Activated CD8-positive, alpha-beta memory T cell treated with anti-CD3 and anti-CD28 coated beads for 4 hours (primary cell): ENCODE results near the gene PLIN1.

Experiments used
- DNase-seq, 2 donors: peaks; one replicate each; pipeline ENCODE4 v3.0.0-alpha.2; 2020; ENCODE audit warnings: low read depth in 2 of 2

The PLIN1 gene

DNA sequence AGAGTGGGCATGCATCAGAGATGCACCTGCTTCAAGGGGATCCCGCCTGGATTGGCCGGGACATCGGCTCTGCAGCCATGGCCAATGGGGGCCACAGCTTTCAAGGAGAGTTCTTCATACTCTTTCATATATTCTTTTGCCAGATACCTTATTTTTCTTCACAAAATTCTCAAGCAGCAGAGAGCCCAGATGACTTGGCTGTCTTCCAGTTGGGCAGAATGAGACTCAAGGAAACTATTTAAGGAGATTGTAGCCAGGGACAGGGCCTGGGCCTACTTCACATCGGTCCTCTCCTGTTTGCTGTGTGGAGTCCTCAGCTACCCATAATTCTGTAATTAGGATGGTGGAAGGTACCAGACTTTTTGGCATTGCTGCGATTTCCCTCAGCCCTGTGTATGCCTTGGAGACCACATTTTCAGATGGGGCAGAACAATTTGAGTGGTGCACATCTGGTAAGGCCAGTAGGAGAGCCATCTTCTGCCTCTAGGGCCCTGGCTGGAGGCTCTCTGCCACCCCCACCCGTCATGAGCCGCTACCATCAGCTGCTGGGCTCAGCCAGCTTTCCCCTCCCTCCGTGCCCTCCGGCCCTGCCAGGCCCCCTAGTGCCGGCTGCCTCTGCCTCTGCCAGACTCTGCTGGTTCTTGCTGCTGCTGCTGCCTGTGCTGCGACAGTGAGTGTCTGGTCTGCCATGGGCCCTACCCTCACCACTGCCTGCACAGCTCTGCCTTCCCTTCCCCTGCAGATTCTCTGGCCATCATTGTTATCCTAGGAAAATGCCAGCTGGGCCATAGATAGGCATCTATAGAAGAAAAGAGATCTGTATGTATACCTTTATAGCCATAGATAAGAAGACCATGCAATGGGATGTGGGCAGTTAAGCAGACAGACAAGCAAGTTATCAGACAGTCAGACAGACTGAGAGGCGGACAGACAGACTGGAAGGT lies 6.7 kb downstream of the PLIN1 start:
- DNase-seq, result no peak

DNA sequence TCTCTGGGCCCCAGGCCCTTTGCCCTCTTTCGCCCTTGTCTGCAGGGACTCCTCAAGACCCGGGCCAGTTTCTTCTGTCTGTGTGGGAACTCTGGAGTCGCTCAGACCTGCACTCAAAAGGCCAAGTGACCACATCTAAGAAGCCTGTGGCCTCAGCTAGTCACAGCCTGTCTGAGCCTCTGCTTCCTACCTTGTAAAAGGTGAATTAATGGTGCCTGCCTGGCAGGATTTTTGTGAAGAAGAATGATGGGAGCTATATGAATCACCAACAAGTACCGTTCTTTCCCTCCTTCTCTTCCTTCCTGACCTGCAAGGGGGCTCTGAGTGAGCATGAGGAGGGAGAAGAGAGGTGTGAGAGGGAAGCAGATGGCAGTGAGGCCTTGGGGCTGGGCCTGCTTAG lies 7.5 kb downstream of the PLIN1 start:
- DNase-seq, result no peak

DNA sequence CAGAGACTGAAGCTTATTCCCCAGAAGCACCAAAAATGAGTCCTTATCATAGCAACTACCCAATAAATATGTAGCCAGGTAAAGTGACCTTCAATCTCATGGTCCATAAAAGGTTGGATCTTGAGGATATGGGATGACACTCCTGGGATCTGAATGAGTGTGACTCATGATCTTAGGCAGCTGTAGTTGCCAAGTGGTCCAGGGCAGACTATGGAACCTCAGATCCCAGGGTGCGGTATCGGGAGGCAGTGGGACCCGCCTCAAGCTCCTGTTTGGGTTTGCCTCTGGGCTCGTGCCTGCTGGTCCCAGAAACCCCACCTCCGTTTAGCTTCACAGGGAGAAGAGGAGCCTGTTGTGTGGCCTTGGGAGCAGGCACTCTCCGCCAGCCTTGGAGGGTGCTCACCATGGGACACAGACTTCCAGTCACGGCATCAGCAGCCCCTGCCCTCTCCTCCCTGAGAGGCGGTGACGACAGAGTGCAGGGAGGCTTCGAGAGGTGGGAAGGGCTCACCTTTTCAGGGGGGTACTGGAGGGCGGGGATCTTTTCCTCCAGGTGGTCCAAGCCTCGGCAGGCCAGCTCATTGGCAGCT lies 8.1 kb downstream of the PLIN1 start:
- no peak for DNase-seq

DNA sequence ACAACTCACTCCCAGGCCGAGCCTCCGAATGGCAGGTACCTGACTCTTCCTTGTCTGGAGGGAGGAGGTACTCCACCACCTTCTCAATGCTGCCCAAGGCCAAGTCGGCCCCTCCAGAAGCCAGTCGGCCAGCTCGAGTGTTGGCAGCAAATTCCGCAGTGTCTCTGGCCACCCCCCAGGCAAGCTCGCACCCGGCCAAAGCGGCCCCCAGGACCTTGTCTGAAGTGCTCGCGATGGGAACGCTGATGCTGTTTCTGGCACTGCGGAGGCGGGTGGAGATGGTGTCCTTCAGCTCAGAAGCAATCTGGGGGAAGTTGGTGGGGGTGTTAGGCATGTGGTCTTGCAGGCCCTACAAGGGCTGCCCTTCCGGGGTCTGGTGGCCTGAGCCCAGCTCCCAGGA lies 9.2 kb downstream of the PLIN1 start:
- no peak for DNase-seq

DNA sequence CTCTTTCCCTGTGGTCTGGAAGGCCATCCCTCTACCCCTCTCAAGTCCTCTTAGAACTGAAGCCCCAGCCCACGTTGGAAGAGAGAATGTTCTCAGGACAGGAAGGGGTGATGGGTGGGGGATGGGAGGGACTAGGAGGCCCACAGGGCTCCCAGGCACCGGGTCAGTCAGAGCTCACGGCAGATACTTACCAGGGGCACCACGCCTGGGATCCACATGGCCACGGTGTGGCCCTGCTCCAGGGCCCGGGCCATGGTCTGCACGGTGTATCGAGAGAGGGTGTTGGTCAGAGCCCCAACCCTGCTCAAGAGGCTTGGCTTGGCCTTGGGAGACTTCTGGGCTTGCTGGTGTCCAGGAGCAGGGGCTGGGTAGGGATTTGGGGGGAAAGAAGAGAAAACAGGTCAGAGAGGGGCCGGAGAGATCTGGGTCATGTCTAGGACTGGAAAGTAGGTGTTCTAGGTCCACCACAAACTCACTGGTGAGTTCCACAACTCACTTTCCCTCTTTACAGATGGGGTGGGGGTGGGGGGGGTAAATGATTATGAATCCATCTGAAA lies 9.8 kb downstream of the PLIN1 start:
- no peak for DNase-seq

DNA sequence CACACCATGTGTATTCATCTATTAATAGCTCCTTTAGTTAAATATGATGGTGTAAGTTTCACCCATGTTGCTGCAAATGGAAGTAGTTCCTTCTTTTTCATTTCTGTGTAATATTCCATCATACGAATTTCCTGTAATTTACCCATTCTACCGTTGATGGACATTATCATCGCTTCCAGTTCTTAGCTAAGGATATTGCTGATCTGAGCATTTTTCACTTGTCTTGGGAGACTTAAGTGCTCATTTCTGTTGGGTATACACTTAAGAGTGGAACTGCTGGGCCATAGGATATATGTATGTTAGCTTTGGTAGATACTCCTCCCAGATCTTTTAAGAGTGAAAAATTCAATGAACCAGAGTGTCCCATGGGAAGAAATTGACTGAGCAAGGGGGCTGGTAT lies 11.0 kb downstream of the PLIN1 start:
- no peak for DNase-seq

DNA sequence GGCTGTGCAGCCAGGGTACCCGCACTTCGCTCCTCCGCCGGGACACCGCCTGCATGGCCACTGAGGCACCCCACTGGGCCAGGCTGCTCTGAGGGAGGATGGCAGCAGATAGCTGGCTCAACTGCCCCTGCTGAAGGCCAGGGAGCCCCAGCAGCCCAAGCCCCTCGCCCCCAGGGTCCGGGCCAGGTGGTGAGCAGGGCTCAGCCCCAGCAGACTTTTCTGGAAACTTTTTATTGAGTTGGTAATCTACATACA lies 11.5 kb downstream of the PLIN1 start:
- DNase-seq, result no peak

DNA sequence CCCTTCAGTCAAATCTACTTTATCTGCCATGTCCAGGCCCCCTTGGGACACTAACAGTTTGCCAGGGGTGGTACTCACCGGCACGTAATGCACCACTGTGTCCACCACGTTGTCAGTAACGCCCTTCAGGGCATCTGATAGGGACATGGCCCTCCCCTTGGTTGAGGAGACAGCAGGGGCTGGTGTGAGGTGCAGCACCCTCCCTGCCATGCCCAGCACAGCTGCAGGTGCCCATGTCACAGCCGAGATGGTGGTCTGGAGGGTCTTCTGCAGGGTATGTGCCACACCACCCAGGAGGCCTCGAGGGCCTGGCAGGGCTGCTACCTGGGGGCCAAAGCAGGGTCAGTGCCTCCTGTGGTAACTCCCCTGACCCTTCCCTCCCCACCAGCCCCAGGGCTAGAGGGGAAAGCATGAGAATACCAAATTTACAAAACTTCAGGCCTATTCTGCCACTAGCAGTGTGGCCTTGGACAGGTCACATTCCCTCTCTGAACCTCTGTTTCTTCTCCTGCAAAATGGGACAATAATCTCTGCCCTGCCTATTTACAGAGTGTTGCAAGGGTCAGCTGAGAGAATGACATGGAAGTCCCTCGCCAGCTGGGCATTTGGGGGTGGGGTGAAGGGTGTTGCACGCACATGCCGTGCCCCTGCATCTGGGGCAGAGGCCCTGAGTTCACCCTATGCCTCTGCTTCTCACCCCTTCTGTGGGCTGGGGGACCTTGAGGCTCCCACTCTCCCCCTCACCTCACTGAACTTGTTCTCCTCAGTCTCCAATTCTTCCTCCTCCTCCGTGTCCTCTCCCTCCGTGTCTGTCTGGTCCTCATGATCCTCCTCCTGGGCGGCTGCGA lies 12.1 kb downstream of the PLIN1 start:
- DNase-seq, result no peak

DNA sequence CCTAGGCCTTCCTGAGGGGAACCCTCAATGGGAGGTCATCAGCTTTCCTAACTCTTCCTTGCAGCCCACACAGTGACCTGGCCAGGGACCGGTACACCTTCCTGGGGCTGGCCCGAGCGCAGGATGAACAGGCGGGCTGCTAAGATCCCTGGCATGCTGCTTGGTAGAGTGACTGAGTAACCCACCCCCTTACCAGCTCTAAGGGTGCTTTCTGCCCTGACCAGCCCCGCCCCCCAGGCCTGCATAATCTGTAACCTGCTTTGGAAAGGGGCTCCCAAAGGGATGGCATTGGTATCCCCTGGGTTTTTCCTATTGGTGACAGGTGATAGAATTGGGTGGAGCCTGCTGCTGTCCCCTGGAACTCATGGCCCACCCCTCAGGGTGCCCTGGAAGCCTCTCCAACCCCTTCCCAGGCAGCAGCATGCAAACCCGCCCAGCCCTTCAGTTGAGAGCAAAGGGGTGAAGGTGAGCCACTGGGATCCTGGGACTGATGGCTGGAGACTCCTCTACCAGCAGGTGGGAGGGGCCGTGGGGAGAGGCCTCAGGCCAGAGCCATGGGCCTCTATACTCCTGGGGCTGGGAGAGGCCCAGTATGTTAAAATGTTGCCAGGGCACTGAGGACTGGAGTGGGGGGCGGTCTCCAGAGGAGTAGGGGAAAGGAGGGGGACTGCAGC lies 12.8 kb downstream of the PLIN1 start:
- DNase-seq, result no peak

DNA sequence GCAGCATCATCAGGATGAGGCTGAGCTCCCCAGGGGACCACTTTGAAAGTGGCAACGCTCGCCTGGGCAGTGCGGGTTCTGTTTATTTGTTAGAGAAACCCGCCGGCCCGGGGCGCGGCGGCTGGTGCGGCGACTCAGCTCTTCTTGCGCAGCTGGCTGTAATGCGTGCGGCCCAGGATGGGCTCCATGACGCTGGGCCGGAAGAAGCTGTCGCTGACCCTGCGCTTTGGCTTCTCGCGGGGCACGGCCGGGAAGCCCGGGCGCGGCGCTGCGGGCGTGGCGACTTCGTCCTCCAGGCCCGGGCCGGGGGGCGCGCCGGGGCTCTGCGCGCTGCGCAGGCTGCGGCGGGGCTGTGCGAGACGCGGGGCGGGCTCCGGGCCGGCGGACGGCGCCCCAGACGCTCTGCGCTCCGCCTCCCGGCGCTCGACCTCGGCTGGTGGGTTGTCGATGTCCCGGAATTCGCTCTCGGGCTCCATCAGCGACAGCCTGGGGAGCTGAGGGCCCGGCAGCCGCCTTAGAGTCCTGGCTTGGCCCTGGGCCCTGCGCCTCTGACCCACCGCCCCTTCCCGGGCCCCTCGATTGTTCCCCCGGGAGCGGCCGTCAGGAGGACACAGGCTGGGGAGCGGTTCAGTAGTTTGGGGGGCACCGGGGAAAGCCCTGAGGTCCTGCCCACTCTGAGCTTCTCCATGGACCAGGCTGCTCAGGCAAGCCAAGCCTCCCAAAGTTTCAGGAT lies 13.6 kb downstream of the PLIN1 start:
- DNase-seq, result no peak

DNA sequence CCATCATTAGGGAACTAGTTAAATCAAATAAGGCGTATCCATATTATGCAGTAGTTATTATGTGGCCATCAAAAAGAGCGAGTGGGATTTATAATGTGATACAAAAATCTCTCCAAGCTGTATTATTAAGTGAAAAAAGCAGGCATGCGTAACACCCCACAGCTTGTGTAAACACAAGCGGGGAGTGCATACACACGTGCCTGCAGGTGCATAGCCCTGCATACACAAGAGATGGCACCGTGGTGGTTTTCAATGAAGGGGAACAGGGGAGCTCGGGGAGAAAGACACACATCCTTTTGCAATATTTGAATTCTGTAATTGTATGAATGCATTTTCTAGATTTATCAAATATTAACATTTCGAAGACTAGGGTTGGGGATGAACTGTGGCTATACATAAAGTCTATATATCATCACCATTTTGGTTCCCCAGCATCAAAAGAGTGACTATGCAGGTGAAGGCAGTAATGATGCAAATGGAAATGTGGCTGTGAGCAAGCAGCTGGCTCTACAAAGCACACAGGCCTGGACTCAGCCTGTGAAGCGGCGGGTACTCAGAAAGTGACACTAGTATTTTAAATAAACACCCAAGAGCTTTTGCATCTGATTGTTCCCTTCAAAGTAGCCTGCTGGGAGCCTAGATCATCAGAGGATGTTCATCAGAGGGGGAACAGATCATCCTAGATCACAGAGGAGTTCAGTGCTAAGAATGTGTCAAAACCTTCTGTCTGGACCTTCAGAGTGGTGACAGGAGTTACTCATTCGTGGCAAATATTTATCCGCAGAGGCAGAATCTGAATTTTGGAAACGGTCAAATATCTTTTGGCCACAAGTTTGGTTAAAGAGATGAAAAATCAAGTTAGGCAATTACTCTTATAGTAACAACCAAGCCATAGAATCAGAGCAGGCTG lies 14.5 kb downstream of the PLIN1 start:
- DNase-seq, result no peak

DNA sequence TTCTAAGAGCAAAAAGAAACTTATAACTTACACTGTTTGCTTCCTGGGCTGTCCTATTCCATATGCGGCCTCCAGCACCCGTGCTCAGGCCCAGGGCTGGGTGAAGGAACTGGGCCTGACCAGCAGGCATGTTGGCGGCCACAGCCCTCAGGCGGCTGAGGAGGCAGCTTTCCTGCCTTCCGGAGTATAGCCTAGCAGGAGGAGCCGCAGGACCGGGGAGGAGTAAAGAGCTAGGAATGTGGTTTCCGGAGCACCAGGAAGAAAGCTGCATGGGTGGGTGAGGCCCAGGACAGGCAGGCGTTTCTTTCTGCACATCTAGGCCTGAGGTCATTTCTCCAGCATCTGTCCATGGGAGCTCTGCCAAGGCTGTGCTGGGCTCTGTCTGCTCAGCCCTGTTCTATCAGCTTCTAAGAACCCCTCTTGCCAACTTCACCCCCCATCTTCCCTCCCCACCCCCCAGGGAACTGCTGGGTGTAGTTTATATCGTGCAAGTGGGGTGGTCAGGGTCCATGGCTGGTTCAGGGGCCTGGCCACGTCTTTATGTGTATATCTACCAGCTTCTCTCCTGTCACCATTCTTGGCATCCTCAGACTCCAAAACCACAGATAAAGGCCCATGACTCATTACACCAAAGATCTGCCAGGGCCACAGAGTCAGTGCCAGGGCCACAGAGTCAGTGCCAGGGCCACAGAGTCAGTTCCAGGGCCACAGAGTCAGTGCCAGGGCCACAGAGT lies 16.1 kb downstream of the PLIN1 start:
- no peak for DNase-seq

DNA sequence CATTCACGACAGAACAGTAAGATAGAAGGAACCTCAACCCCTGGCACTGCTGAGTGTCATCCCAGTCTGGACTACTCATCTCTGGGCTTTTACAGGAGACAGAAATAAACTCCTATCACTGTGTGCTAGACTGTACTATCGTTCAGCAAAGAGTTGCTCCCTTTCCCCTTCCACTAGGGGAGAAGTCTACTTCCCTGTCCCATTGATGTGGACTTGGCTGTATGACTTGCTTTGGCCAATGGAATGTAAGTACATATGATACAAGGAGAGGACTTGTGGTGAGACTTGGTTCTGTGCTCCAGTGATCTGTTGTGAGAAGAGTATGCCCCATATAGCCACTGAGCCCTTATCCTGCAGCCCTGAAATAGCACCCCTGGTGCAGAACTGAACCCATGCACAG lies 18.6 kb downstream of the PLIN1 start:
- no peak for DNase-seq

DNA sequence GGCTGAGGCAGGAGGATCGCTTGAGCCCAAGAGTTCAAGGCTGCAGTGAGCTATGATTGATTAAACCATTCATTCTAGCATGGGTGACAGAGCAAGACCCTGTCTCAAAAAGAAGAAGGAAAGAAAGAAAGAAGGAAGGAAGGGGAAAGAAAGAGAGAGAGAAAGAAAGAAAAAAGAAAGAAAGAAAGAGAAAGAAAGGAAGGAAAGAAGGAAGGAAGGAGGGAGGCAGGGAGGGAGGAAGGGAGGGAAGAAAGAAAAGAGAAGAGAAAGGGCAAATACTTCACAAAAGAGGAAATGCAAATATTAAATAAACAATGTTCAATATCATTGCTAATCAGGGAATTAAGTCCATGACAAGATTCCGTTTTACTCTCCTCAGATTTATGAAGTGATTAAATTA lies 19.9 kb downstream of the PLIN1 start:
- DNase-seq, result no peak

DNA sequence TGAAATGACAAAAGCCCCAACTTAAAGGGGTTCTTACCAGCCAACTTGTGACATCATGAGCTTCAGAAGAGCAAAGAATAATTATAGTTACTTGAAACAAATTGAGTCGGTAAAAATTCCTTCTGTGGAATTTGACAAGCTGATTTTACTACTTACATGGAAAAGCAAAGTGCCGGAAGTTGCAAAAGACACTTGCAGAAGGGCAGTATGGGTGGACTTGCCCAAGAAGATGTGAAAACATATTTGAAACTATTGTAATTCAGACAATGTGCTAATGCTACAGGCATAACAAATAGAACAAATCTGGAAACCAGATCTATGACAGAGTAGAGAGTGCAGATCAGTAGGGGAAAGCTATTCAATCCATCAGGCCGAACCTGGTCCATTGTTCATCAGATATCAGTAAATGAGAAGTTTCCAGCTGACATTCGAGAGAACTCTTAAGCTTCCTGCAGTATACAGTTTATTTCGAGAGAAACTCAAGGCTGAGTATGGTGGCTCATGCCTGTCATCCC lies 21.4 kb downstream of the PLIN1 start:
- no peak for DNase-seq

DNA sequence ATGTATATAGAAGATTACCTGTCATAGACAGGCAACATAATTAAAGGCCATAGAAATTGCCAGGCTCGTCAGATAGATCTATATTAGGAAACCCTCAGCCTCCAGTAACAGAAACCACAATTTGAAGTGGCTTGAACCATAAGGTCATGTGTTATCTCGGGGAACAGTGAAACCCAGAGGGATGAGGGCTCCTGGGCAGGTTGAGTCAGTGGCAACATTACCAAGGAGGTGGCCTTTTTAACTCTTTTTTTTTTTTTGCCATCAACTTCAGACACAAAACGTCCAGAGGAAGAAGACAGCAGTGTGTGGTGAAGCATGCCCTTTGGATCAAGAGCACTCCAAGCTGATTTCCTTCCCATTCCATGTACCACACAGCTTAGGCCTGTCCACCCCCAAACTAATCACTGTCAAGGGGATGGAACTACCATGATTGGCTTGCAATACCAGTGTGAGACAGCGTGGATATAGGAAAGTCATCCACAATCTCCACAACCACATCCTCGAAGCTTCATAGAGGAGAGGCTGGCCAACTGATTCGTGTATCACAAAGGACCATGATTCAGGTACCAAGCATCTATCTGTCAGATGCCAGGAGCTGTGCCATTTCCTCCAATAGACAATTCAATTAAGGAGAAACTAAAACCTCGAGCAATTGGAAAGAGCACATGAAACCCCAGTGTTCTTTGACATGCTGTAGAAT lies 22.9 kb downstream of the PLIN1 start:
- DNase-seq, result no peak

DNA sequence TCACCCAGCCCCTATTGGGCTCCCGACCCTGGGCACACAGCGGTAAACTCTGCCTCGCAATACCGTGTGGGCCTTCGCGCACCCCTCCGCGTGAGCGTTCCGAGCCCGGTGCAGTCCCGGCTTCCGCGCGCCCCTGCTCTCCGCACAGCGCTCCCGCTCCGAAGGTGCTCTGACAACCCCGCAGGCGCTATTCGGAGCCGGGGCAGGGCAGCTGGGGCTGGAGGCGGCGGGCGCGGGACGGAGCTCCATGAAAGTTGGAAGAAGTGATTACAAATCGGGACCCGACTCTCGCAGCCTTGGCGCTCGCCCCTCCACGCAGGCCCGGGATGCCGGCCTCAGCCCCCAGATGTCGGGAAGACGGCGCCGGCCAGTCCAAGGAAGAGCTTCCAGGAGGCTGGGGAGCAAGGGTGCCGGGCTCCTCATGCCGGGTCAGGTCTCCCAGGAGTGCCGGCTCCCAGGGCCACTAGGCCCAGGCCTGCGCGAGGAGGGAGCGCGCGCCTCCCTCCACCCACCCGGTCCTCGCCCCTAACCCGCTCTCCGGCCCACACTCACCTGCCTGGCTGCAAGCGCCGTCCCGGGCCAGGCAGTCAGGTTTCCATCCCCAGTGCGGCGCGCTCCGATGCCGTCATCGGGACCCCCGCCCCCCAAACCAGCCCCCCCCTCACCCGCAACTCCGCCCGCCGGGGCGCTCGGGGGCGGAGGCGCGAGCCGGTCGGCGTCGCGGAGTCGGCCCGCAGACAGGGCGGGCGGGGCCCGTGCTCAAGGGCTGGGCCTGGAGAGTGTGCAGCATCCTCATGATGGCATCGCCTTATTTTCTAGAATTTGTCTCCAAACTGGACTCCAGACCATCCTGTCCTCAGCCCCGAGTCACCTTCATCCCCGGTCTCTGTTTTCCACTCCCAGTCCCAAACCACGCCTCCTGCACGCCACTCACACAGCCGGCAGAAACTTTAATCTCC lies 24.0 kb downstream of the PLIN1 start, which contains the start of gene KIF7:
KIF7 (minus strand) TSS at position 621 of the 959 bp plus-strand sequence. CDS start 2,537 bp downstream, outside the sequence.
- no peak for DNase-seq
